ENCODE results near the gene NEU2.

DNA sequence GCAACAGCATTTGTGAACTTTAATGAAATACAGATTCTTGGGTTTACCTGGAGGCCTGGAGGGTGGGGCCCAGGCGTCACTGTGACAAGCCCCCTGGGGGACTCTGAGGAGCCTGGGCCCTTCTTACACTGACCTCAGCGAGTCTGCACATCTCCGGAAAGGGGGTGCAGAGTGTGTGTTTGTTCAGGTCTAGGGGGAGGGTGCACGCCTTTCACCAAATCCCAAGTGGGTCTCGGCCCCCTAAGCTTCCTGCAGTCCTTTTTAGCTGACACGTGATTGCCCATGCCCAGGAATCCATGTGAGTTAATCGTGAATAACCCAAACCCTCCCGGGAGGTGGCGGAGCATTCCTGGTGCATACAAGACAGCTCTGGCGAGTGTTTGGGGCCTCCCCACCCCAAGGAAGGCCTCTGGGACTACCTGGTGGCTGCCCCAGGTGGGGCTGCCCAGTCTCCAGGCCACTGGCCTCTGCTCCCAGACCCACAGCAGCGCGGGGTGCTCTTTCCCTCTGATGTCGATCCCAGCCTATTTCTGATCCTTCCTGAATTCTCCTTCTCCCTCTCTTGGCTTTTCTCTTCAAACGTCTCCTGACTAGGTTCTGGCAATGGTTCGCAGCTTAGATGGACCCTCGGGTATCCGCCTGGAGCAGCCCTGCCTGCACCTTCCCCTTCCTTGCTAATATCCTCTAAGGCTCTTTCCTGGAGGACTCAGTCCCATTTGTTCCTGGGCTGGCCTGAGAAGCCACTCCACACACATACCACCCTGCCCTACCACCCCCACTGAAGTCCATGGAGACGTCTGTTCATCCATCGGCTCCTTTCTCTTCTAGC lies 29.4 kb upstream of the NEU2 start:
- TF ChIP-seq, protein P1, sequence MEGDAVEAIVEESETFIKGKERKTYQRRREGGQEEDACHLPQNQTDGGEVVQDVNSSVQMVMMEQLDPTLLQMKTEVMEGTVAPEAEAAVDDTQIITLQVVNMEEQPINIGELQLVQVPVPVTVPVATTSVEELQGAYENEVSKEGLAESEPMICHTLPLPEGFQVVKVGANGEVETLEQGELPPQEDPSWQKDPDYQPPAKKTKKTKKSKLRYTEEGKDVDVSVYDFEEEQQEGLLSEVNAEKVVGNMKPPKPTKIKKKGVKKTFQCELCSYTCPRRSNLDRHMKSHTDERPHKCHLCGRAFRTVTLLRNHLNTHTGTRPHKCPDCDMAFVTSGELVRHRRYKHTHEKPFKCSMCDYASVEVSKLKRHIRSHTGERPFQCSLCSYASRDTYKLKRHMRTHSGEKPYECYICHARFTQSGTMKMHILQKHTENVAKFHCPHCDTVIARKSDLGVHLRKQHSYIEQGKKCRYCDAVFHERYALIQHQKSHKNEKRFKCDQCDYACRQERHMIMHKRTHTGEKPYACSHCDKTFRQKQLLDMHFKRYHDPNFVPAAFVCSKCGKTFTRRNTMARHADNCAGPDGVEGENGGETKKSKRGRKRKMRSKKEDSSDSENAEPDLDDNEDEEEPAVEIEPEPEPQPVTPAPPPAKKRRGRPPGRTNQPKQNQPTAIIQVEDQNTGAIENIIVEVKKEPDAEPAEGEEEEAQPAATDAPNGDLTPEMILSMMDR (IDR thresholded peaks at IDR 0.05): no peak
- no peak for TF ChIP-seq POLR2A (IDR thresholded peaks at IDR 0.05)

All from uterus (tissue), 2 donors.